HG03558 (cell line): ENCODE results near the gene SMURF1.

Experiments
- ATAC-seq: cut with Tn5 transposase; IDR thresholded peaks from one replicate; pipeline ENCODE4 v1.9.1; 2021; ENCODE audit warnings: moderate number of reproducible peaks; ENCODE audit not compliant: unreplicated experiment; ENCODE audit errors: extremely low read depth

Gene SMURF1

DNA sequence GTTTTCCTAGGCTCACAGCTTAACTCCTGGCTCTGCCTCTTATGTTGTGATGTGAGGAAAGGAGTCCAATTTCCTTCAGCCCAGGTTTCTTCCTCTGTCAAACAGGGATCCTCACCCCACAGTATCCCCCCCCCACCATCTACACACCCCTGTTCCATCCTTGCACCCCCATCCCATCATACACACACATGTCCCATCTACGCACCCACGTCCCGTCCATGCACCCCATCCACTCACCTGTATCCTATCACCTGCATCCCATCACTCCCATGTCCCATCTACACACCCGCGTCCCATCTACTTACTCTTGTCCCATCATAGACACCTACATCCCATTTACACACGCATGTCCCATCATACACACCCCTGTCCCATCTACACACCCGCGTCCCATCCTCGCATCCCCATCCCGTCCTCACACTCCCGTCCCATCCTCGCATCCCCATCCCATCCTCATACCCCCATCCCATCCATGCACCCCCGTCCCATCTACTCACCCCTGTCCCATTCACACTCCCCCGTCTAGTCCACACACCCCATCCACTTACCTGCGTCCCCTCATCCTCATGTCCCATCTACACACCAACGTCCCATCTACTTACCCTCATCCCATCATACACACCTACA, 148.3 kb downstream of the SMURF1 start:
- ATAC-seq, result no peak

DNA sequence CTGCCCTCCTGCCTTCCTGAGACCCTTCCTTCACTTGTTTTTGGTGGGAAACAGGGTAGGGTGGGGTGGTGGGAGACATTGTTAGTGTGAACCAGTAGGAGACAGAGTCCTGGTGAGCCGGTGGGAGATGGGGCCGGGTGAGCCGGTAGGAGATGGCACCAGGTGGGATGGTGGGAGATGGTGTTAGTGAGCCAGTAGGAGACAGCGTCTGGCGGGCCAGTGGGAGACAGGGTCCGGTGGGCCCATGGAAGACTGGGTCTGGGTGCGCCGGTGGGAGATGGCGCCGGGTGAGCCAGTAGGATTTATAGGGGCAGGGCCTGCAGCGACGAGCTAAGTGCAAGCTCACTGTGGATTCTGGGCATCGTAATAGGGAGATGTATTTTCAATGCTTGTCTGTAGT, 148.8 kb downstream of the SMURF1 start:
- no peak for ATAC-seq

DNA sequence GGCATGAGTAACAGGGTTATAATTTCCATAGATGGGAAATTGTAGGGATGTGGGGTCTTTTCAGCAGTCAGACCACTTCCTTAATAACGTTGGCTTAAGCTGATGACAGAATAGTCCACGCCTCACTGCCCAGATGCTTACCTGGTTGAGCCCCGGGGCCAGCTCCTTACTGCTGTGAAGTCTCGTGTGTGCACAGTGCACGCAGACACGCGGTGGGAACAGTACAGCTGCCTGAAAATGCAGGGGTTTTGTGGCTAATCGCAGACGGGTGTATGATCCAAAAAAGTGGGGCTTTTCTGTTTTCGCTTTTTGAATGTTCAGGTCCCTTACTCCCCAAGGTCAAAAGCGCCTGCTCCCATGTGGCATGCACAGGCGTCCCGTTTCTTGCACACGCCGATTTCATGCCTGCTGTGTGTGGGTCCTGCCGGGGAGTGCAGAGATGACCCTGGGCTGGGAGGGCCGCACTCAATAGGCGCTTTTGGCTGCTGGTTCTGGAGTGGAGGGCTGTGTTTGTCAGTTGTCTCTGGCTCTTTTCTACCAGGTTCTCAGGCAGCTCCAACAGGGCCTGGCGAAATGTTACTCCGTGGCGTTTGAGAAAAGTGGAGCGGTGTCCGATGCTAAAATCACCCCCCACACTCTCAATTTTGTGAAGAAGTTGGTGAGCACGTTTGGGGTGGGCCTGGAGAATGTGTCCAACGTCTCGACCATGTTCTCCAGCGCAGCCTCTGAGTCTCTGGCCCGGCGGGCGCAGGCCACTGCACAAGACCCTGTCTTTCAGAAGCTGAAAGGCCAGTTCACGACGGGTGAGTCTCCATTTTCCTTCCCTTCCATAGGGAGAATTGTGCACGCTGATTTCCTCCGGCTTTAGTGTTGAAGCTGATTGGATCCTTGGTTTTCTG, 149.6 kb downstream of the SMURF1 start:
- no peak for ATAC-seq

DNA sequence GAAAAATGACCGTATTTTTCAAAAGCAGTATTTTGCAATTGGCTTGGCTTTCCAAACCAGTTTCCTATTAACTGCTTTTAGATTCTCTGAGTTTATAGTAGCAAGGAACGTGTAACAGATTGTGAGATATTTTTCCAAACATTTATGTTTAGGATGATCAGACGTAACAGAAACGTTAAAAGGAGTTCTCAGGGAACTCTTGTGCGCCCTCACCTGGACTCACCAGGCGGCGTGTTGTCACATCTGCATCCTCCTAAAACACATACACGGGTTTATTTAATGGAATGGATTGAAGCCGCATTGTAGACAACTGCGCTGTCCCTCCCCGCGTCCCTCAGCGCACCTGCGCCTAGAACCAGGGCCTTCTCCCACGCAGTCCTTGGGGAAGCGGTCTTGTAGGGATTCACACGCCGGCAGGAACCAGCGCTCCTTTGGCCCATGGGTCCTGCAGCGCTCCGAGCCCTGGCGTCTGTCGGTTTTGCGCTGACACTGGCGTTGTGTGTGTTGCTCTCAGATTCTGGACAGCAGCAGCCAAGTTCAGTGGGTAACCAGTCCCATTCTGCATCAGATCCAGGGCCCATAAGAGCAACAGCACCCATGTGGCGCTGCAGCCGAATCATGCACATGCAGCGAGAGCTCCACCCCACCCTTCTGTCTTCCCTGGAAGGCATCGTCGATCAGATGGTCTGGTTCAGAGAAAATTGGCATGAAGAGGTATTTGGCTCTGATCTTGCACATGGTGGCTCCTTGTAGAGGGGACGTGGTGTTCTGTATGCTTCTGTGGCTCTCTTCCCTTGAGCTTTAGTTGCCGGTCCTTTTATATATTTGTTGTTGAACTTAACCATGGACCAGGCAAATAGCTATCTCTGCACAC, 150.6 kb downstream of the SMURF1 start:
- ATAC-seq, result no peak

DNA sequence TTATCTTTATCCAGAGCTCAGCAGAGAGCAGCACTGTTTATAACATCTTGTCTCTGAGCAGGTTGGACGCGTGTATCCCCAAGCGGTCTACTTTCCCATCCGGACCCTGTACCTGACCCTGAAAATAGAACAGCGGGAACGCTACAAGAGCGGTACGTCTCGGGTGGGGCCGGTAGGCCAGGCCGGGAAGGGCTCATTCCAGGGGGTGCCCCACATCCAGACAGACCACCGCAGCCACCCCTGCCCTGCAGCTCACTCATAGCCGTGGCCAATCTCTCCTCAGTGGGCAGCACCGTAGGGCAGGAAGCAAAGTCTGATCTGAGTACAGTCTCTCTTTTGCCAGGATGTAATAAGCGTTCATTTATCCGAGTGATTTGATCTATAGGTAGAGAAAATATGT, 151.8 kb downstream of the SMURF1 start:
- ATAC-seq, result no peak

DNA sequence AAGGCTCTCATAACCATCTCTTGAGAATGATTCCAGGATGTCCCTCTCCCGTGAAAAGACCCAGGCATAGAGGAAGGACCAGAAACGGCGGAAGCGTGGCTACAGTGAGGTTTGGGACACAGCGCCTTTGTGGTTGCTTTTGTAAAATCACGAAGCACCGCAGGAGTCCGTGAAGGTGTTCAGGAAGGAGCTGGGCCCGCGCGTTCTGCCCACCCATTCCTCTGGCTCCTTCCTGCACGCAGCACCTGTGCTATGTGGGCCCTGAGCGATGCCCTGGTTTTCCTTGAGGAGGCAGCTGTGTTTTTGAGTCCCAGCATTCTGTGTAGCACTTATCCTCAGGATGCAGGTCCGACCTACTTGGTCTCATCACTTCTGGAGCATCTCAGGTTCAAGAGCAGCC, 152.8 kb downstream of the SMURF1 start:
- ATAC-seq, result no peak

DNA sequence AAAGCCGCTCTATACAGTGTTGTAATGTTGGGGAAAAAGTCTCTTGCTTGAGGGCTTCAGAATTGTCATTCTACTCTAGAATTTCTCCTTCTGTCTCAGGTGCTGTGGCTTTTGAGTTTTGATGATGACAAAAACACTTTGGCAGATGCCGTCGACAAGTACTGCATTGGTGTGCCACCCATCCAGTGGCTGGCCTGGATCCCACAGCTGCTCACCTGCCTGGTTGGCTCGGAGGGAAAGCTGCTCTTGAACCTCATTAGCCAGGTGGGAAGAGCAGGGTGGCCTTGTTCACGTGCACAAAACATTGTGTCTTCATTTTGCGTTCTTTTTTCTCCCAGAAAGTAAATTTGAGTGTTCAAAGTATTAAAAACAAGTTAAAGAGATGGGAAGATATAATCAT, 153.6 kb downstream of the SMURF1 start:
- ATAC-seq, result no peak

DNA sequence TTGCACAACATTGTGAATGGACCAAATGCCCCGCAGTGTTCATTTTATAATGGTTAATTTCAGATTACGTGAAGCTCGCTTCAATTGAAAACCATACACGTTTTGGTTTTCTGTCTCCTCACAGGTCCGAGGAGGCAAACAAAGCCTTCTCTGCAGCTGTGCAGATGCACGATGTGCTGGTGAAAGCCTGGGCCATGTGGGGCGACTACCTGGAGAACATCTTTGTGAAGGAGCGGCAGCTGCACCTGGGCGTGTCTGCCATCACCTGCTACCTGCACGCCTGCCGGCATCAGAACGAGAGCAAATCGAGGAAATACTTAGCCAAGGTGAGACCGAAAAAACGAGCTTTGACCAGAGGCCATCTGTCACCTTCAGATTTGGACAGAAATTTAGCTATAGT, 155.3 kb downstream of the SMURF1 start:
- no peak for ATAC-seq

DNA sequence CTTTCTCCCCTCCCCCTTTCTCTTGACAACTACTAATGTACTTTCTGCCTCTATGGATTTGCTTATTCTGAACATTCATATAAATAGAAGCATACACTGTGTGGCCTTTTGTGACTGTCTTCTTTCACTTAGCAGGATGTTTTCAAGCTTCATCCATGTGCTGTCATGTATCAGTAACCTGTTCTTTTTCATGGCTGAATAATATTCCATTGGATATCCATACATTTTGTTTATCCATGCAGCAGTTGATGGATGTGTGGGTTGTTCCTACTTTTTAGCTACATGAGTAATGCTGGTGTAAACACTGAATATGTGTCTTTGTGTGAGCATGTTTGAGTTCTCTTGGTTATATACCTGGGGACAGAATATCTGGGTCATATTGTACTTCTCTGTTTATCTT, 158.0 kb downstream of the SMURF1 start:
- ATAC-seq, result no peak

DNA sequence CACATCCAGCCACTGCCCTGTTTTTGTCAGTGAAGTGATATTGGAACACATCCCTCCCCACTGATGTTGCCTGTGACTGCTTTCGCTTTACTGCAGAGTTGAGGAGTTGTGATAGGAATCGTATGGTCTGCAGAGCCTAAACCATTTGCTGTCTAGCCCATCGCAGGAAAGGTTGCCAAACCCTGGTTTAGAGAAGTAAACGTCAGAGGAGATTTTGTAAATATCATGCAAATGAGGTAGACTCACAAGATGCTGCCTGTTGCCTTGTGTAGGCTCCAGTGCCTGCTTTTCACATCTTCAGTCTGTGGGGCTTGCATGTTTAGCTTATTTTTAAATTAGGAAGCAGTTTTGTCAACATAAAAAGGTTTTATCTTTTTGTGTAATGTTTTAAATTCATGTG, 158.5 kb downstream of the SMURF1 start:
- ATAC-seq, result no peak

DNA sequence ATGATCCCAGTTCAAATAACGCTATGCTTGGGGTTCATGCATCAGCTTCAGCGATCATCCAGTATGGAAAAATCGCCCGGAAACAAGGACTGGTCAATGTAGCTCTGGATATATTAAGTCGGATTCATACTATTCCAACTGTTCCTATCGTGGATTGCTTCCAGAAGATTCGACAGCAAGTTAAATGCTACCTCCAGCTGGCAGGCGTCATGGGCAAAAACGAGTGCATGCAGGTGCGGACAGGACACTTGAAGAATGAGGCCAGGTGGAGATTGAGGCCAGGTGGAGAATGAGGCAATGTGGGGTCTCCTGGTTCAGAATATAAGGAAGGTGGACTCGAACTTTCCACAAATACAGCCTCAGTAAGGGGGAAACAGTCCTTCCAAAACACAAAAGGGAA, 159.8 kb downstream of the SMURF1 start:
- no peak for ATAC-seq

DNA sequence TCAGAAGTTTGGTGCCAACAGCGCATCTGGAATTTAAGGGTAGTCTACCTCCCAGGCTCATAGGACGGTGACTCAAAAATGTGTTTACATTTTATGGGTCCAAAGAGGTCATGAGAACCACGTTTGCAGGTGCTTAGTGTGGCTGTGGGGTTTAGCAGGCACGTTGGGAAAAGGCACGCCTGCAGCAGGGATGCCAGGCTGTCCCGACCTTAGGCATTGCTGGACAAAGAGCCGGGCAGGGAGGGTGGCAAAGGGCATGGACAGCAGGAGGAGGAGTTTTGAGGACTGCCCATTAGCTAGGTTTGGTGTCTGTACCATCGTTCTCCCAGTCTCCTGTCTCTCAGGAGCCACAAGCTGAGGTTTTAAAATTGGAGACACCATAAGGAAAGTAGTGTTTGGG, 161.2 kb downstream of the SMURF1 start:
- no peak for ATAC-seq

DNA sequence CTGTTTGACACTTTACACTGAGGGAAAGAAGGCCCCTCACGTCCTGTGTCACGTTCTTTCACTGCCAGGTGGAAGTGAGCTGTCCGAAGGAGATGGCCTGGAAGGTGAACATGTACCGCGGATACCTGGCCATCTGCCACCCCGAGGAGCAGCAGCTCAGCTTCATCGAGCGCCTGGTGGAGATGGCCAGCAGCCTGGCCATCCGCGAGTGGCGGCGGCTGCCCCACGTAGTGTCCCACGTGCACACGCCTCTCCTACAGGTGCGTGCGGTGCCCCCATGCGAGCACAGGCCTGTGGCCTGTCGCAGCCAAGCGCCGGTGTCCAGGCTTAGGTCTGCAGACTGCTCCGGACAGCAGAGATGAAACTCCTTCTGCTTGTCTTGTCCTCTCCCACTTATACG, 162.2 kb downstream of the SMURF1 start:
- no peak for ATAC-seq

DNA sequence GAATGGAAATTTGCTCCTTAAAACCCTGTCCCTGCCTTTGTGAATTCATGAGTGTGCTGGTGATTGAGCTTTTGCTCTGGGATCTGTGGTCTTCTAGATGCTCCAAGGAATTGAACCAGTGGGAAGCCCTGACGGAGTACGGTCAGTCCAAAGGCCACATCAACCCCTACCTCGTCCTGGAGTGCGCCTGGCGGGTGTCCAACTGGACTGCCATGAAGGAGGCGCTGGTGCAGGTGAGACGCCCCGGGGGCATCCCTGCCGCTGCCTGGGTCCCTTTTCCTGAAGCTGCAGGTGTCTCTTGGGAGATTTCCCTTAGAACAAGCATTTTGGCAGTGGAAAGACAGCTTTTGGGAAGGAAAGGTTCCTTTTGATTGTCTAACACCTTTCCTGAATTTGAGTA, 165.2 kb downstream of the SMURF1 start:
- ATAC-seq, result no peak
